Astrocyte (in vitro differentiated cells and primary cell): Measurements from ENCODE around the gene CBLN4.

ENCODE experiments used
- CTCF ChIP-seq: IDR thresholded peaks from 2 replicates; pipeline ENCODE4 v1.5.1; 2011; ENCODE audit warnings: low read depth, mild to moderate bottlenecking, inconsistent platforms, low read length, moderate library complexity; ENCODE audit not compliant: insufficient read depth
- EZH2 ChIP-seq: IDR thresholded peaks from 2 replicates; pipeline ENCODE4 v1.6.1; 2012; ENCODE audit warnings: mild to moderate bottlenecking, low read length, inconsistent platforms; ENCODE audit not compliant: insufficient read depth

GRCh38 chr20:56001106-56001785, 4.1 kb downstream of the CBLN4 start:
- TF ChIP-seq CTCF: no peak
- no peak for TF ChIP-seq EZH2
